Progenitor cell of endocrine pancreas (in vitro differentiated cells): ENCODE measurements around the gene INTS11. TPM values are rescaled to one million over a fixed set of nuclear protein-coding genes. Genes with fewer than 3 reads are reported as not detected.
A peak's percentile ranks its signal among the peaks of the same experiment; 100 is the strongest.

ENCODE experiments used
- DNase-seq: peaks from one replicate; pipeline ENCODE4 v3.0.0; 2021; ENCODE audit warnings: low spot score; ENCODE audit not compliant: unreplicated experiment
- H3K27ac Mint-ChIP-seq: 2 replicates; pipeline ENCODE4 v1.8.0; 2021; ENCODE audit warnings: mild to moderate bottlenecking, moderate library complexity, mixed read lengths
- H3K27me3 Mint-ChIP-seq: 2 replicates; pipeline ENCODE4 v1.8.0; 2021; ENCODE audit warnings: mixed read lengths
- H3K36me3 Mint-ChIP-seq: 2 replicates; pipeline ENCODE4 v1.8.0; 2022; ENCODE audit warnings: mixed read lengths; ENCODE audit not compliant: insufficient read depth
- H3K4me1 Mint-ChIP-seq: 2 replicates; pipeline ENCODE4 v1.8.0; 2021; ENCODE audit warnings: low read depth, mixed read lengths
- H3K4me3 Mint-ChIP-seq: 2 replicates; pipeline ENCODE4 v1.8.0; 2021; ENCODE audit warnings: low read depth, mild to moderate bottlenecking, moderate library complexity, mixed read lengths
- H3K9me3 Mint-ChIP-seq: 2 replicates; pipeline ENCODE4 v1.8.0; 2021; ENCODE audit warnings: low read depth, mixed read lengths
- CTCF ChIP-seq: fragments of 200-600 bp; sonication (generic); IDR thresholded peaks from one replicate; pipeline ENCODE4 v1.5.0; 2021; ENCODE audit warnings: antibody characterized with exemption, mild to moderate bottlenecking; ENCODE audit not compliant: unreplicated experiment
- total RNA-seq: library from RNA; stranded (reverse); gene quantifications from 2 replicates; pipeline ENCODE4 v1.2.1, GENCODE V29; 2021

Gene INTS11
- total RNA-seq, 1 donor from 2014 or later = 177 TPM

GRCh38 chr1:1279028-1279427, 45.4 kb downstream of the INTS11 start:
- H3K27ac Mint-ChIP-seq = no peak overlapping the region
- H3K4me3 Mint-ChIP-seq = no peak overlapping the region
- H3K9me3 Mint-ChIP-seq = no peaks in the 10 kb centered on the region
- no peak for DNase-seq
- TF ChIP-seq CTCF = no peak
- H3K27me3 Mint-ChIP-seq = no peaks in the 10 kb centered on the region
- no peaks in the 10 kb centered on the region for H3K36me3 Mint-ChIP-seq
- H3K4me1 Mint-ChIP-seq = peaks cover 4% of the 10 kb centered on the region

DNA sequence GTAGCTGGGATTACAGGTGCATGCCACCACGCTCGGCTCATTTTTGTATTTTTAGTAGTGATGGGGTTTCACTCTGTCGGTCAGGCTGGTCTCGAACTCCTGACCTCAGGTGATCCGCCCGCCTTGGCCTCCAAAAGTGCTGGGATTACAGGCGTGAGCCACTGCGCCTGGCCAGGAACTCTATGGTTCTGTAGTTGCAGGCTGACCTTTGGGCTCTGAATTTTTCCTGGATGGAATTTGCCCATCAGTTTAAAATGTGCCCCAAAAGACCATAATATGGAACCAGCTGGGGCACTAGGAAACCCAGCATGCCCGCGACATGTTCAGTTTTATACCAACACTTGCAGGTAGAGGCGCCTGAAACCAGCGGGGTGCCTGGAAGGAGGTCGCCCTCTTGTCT, 45.8 kb downstream of the INTS11 start:
- no peak for DNase-seq
- no peak overlapping the region for H3K27ac Mint-ChIP-seq
- H3K9me3 Mint-ChIP-seq = no peaks in the 10 kb centered on the region
- H3K4me1 Mint-ChIP-seq = peaks cover 4% of the 10 kb centered on the region
- H3K4me3 Mint-ChIP-seq = no peak overlapping the region
- H3K36me3 Mint-ChIP-seq = no peaks in the 10 kb centered on the region
- no peaks in the 10 kb centered on the region for H3K27me3 Mint-ChIP-seq
- TF ChIP-seq CTCF = no peak

GRCh38 chr1:1275836-1276235, 48.6 kb downstream of the INTS11 start:
- peaks cover 19% of the 10 kb centered on the region for H3K4me1 Mint-ChIP-seq
- no peak for TF ChIP-seq CTCF
- no peaks in the 10 kb centered on the region for H3K9me3 Mint-ChIP-seq
- peaks cover 2% of the 10 kb centered on the region for H3K36me3 Mint-ChIP-seq
- DNase-seq = no peak
- H3K27ac Mint-ChIP-seq = peak overlapping the region; percentile 54
- no peaks in the 10 kb centered on the region for H3K27me3 Mint-ChIP-seq
- peak overlapping the region; percentile 44 for H3K4me3 Mint-ChIP-seq

DNA sequence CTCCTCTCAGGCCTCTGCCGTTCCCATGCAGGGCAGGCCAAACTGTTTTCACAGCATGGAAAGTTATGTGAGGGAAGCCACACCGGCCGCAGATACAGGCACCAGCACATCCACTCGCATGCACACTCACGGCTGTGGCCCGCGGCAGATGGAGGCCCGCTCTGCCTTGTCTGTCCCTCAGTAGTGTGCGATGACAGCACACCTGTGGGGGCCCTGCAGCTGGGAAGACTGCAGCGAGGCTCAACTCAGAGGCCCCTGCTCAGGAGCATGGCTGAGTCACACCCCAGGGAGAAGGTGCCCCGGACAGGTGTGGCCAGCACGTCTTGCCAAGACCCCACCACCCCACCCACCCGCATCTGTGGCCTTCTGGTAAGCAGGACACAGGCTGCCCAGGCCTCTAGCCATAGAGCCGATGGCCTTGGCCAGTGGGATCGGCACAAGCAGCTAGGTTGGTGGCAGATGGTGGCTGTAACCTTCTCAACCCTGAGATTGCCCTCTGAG, 49.5 kb downstream of the INTS11 start:
- no peaks in the 10 kb centered on the region for H3K27me3 Mint-ChIP-seq
- no peak for TF ChIP-seq CTCF
- peak overlapping the region; percentile 71 for H3K4me3 Mint-ChIP-seq

GRCh38 chr1:1274299-1274930, 50.0 kb downstream of the INTS11 start:
- no peak for DNase-seq
- H3K27ac Mint-ChIP-seq = no peak overlapping the region
- H3K36me3 Mint-ChIP-seq = peaks cover 5% of the 10 kb centered on the region
- peaks cover 24% of the 10 kb centered on the region for H3K4me1 Mint-ChIP-seq
- H3K4me3 Mint-ChIP-seq = peak overlapping the region; percentile 71
- no peaks in the 10 kb centered on the region for H3K27me3 Mint-ChIP-seq
- no peaks in the 10 kb centered on the region for H3K9me3 Mint-ChIP-seq
- TF ChIP-seq CTCF = no peak

More for the DNA sequence above, 49.5 kb downstream of the INTS11 start:
- peaks cover 5% of the 10 kb centered on the region for H3K36me3 Mint-ChIP-seq
- DNase-seq = no peak
- no peaks in the 10 kb centered on the region for H3K9me3 Mint-ChIP-seq
- H3K4me1 Mint-ChIP-seq = peaks cover 24% of the 10 kb centered on the region
- no peak overlapping the region for H3K27ac Mint-ChIP-seq
